Activated naive CD4-positive, alpha-beta T cell treated with anti-CD3 and anti-CD28 coated beads, Interleukin-2, amount 50 U/mL, for 72 hours (primary cell): Measurements from ENCODE around the gene PGM2. TPM values are rescaled to one million over a fixed set of nuclear protein-coding genes. Genes with fewer than 3 reads are reported as not detected.

Source experiments
- ATAC-seq, 2 donors: fragments of 150-1000 bp; cut with Tn5 transposase; 2 replicates each; pipeline ENCODE4 v1.10.0; 2021; ENCODE audit warnings: mild to moderate bottlenecking in 2 of 2, moderate library complexity in 2 of 2
- DNase-seq, 2 donors: peaks; one replicate each; pipeline ENCODE4 v3.0.0; 2021 to 2022; ENCODE audit warnings: low spot score in 2 of 2
- H3K27ac Mint-ChIP-seq, 2 donors: one replicate each; pipeline ENCODE4 v1.8.0; 2022; ENCODE audit warnings: mild to moderate bottlenecking in 2 of 2, mixed read lengths in 2 of 2
- H3K36me3 Mint-ChIP-seq, 2 donors: one replicate each; pipeline ENCODE4 v1.8.0; 2022; ENCODE audit warnings: mixed read lengths in 2 of 2
- H3K9me3 Mint-ChIP-seq, 2 donors: one replicate each; pipeline ENCODE4 v1.8.0; 2022; ENCODE audit warnings: mixed read lengths in 2 of 2
- total RNA-seq, 2 donors: library from RNA; stranded (reverse); gene quantifications; one replicate each; pipeline ENCODE4 v1.2.3, GENCODE V29; 2022

Gene PGM2
- total RNA-seq, 2 donors from 2014 or later = 64.3 to 69.6 TPM

DNA sequence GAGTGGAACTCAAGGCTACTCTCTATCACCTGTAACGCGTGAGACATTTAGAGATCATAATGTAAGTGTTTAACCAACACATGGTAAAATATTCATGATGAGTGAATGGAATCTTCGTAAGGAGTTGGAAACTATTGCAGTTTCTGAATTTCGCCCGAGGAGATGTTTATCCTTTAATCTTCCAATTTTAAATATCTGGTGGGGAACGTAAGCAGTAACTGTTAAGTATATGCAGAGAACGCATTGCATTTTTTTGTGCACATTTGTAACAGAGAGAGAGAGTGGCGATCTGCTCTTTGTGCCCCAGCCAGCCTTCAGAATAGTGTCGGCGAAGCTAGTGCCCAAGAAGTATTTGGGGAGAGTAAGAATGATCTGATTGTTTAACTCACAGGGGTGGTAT lies 9.8 kb downstream of the PGM2 start:
- ATAC-seq (no peak), DNase-seq (no peak)
- peaks cover 13 to 51% of the 10 kb centered on the region in 2 donors for H3K36me3 Mint-ChIP-seq
- no peaks in the 10 kb centered on the region for H3K9me3 Mint-ChIP-seq
- no peak overlapping the region for H3K27ac Mint-ChIP-seq

GRCh38 chr4:37836838-37837440 lies 10.5 kb downstream of the PGM2 start:
- ATAC-seq (peak; percentile 24 to 46), DNase-seq (no peak)
- Mint-ChIP-seq H3K9me3 (no peaks in the 10 kb centered on the region), H3K27ac (peak overlapping the region in 1 of 2 donors; percentile 41), H3K36me3 (peaks cover 6 to 51% of the 10 kb centered on the region in 2 donors)

DNA sequence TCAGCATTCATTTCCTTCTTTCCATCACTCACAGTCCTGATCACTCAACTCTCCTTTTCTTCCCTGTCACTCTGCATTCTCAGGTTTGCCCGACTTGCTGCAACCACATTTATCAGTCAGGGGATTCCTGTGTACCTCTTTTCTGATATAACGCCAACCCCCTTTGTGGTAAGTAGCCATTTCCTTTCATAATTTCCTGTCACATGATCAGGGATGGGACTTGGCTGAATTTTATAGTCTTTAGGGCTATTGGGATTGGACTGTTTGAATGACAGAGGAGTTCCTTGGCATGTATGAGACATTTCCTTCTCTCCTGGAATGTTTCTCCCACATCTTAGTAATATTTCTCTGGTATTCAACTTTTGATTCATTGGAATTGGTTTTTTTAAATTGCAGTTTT lies 11.0 kb downstream of the PGM2 start:
- no peak for DNase-seq
- Mint-ChIP-seq H3K9me3 (no peaks in the 10 kb centered on the region), H3K27ac (peak overlapping the region in 1 of 2 donors; percentile 41), H3K36me3 (peaks cover 5 to 46% of the 10 kb centered on the region in 2 donors)
- ATAC-seq = peak; percentile 44 to 53

DNA sequence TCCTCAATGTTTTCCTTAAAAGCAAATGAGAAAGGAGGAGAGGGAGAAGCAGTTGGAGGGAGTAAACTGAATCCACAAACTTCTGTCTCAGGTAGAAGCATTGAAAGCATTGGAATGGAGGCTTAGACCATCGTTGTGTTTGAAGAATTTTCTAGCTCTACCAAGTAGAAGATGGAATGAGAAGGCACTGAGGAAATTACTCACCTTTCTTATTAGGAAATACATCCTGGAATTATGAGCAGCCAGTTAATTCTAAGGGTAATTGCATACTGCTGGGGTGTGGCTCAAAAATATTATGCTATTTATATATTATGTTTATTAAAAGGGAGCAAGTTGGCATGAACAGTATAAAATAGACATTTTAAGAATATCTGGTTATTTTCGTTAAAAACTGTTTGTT lies 12.9 kb downstream of the PGM2 start:
- Mint-ChIP-seq H3K9me3 (no peaks in the 10 kb centered on the region), H3K27ac (no peak overlapping the region), H3K36me3 (peaks cover 5 to 37% of the 10 kb centered on the region in 2 donors)
- DNase-seq = no peak
- ATAC-seq = no peak

DNA sequence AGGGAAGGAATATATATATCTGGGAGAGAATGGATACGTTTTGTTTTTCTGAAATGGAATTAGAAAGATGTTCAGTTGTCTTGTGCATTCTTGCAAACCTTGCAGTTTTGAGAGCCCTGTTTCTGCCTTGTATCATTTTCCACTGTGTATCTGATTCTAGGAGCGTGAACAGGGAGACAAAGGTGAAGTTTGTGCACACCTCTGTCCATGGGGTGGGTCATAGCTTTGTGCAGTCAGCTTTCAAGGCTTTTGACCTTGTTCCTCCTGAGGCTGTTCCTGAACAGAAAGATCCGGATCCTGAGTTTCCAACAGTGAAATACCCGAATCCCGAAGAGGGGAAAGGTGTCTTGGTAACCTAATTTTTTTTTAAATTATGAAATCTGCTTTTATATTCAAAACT lies 17.7 kb downstream of the PGM2 start:
- no peaks in the 10 kb centered on the region for H3K9me3 Mint-ChIP-seq
- no peak for ATAC-seq
- peaks cover 7 to 20% of the 10 kb centered on the region in 2 donors for H3K36me3 Mint-ChIP-seq
- no peak for DNase-seq
- H3K27ac Mint-ChIP-seq = no peak overlapping the region

- DNase-seq = no peak
- Mint-ChIP-seq H3K36me3 (peaks cover 7 to 20% of the 10 kb centered on the region in 2 donors), H3K9me3 (no peaks in the 10 kb centered on the region), H3K27ac (no peak overlapping the region)
- no peak for ATAC-seq
Observed at GRCh38 chr4:37845201-37845600, 18.7 kb downstream of the PGM2 start.

DNA sequence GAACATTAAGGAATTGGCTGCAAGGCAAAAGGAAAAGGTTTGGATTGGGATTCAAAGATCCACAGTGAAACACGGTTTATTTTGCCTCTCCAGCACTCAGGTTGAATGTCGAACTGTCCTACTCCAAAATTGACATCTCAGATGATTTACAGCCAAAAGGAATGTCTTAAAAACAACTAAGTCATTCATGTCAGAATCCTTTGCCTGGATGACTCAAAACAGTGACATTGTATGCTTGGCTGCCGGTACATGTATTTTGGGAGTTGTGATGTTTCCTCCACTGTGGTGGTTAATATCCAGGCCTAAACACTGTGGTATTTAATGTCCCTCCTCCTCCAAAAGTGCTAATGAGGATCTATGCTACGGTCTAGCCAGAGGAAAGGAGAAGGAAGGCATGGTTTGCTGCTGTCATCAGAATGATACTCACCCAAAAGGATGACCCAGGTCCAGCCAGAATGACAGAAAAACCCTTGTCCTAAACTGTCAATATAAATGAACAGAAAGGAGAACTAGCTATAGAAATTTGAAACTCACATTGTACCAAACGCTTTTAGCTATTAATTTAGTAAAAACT lies 20.9 kb downstream of the PGM2 start:
- no peaks in the 10 kb centered on the region for H3K9me3 Mint-ChIP-seq
- DNase-seq = no peak
- H3K27ac Mint-ChIP-seq = no peak overlapping the region
- peaks cover 7 to 20% of the 10 kb centered on the region in 2 donors for H3K36me3 Mint-ChIP-seq
- no peak for ATAC-seq

- no peak overlapping the region for H3K27ac Mint-ChIP-seq
- ATAC-seq (no peak), DNase-seq (no peak)
- no peaks in the 10 kb centered on the region for H3K9me3 Mint-ChIP-seq
- peaks cover 0 to 18% of the 10 kb centered on the region in 2 donors for H3K36me3 Mint-ChIP-seq
Observed at GRCh38 chr4:37852376-37852775, 25.9 kb downstream of the PGM2 start.

GRCh38 chr4:37858112-37858511 lies 31.6 kb downstream of the PGM2 start:
- Mint-ChIP-seq H3K27ac (no peak overlapping the region), H3K36me3 (peaks cover 0 to 22% of the 10 kb centered on the region in 2 donors), H3K9me3 (no peaks in the 10 kb centered on the region)
- no peak for DNase-seq
- ATAC-seq = no peak

DNA sequence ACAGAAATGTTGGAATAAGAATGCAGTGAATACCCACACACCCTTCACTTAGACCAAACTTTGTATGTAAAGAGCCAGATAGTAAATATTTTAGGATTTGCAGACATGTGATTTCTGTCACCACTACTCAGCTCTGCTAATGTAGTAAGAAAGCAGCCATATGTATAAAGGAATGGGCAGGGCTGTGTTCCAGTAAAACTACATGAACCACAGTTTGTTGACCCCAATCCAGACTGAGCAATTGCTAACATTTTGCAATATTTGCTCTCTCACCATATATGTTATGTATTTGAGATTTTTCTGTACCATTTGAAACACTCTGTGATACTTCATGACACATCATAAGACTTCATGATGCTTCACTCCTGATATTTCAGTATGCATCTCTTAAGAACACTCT lies 32.4 kb downstream of the PGM2 start:
- no peak for DNase-seq
- ATAC-seq = no peak
- Mint-ChIP-seq H3K36me3 (peaks cover 0 to 27% of the 10 kb centered on the region in 2 donors), H3K27ac (no peak overlapping the region), H3K9me3 (no peaks in the 10 kb centered on the region)

- DNase-seq = no peak
- H3K36me3 Mint-ChIP-seq = peaks cover under 1 to 24% of the 10 kb centered on the region in 2 donors
- H3K27ac Mint-ChIP-seq = no peak overlapping the region
- no peak for ATAC-seq
- H3K9me3 Mint-ChIP-seq = no peaks in the 10 kb centered on the region
Observed at GRCh38 chr4:37860266-37860665, 33.8 kb downstream of the PGM2 start.

DNA sequence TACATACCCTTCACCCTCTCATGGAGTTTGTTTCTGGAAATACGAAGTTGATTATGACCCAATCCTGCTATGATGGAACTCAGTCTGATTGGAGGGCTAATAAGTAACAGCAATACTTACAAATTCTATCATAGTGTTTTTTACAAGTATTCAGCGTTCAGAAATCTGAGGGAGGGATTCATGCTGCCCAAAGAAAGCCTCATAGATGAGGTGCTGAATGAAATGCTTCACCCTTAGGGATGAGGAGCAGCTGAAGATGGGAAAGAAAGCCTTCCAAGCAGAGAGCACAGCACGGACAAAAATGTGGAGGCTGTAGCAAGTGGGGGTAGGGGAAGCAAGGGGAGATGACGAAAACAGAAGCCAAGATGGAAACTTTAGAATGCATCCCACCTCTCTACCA lies 36.5 kb downstream of the PGM2 start:
- Mint-ChIP-seq H3K36me3 (peaks cover 18 to 27% of the 10 kb centered on the region in 2 donors), H3K27ac (no peak overlapping the region), H3K9me3 (no peaks in the 10 kb centered on the region)
- ATAC-seq (no peak), DNase-seq (no peak)

GRCh38 chr4:37864786-37865185 lies 38.3 kb downstream of the PGM2 start:
- DNase-seq (no peak), ATAC-seq (no peak)
- H3K27ac Mint-ChIP-seq = no peak overlapping the region
- H3K9me3 Mint-ChIP-seq = no peaks in the 10 kb centered on the region
- peaks cover 14 to 26% of the 10 kb centered on the region in 2 donors for H3K36me3 Mint-ChIP-seq

DNA sequence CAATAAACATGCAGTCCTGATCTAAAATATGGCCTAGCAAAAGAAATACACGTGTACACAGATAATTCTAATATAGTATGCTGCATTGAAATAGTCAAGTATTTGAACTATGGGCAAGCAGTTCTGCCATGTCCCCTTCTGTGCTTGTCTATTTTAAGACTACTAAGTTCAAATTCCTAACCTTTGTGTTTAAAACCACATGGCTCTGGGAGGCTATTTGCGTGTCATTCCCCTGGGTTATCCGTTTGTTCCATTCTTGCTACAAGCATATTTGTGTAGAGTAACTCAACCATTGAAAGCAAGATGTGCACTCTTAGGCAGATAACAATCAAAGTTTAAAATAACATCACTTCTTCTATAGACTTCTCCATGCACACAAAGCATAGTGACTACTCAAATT lies 39.0 kb downstream of the PGM2 start:
- H3K36me3 Mint-ChIP-seq = peaks cover 14 to 26% of the 10 kb centered on the region in 2 donors
- DNase-seq (no peak), ATAC-seq (no peak)
- H3K27ac Mint-ChIP-seq = no peak overlapping the region
- no peaks in the 10 kb centered on the region for H3K9me3 Mint-ChIP-seq

DNA sequence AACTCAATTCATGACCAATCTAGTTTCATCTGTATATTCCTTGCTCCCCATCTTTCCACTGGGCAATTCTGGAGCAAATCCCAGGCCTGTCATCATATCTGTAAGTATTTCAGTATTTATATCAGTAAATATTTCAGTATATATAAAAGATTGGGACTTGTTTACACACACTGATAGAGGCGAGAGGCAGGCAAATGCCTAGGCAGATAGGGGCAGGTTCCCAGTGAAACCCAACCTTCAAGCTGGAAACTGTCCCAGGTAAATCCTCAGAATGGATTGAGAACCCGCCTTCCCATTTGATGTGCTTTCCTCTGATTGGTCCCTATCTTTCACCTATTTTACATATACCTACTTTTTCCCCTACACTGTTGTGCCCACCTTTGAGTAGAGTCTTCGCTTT lies 40.6 kb downstream of the PGM2 start:
- no peak for DNase-seq
- no peaks in the 10 kb centered on the region for H3K9me3 Mint-ChIP-seq
- ATAC-seq = no peak
- H3K36me3 Mint-ChIP-seq = peaks cover 14 to 26% of the 10 kb centered on the region in 2 donors
- peak overlapping the region in 1 of 2 donors; percentile 38 for H3K27ac Mint-ChIP-seq

- no peaks in the 10 kb centered on the region for H3K9me3 Mint-ChIP-seq
- no peak overlapping the region for H3K27ac Mint-ChIP-seq
- no peak for ATAC-seq
- H3K36me3 Mint-ChIP-seq = peaks cover 9 to 26% of the 10 kb centered on the region in 2 donors
- no peak for DNase-seq
Observed at GRCh38 chr4:37868238-37868637, 41.8 kb downstream of the PGM2 start.

GRCh38 chr4:37872310-37872988 lies 46.0 kb downstream of the PGM2 start:
- no peak for DNase-seq
- ATAC-seq = no peak
- Mint-ChIP-seq H3K9me3 (no peaks in the 10 kb centered on the region), H3K36me3 (peaks cover 0 to 13% of the 10 kb centered on the region in 2 donors), H3K27ac (no peak overlapping the region)

GRCh38 chr4:37873386-37873785 lies 46.9 kb downstream of the PGM2 start:
- no peaks in the 10 kb centered on the region for H3K9me3 Mint-ChIP-seq
- peaks cover 0 to 3% of the 10 kb centered on the region in 2 donors for H3K36me3 Mint-ChIP-seq
- no peak overlapping the region for H3K27ac Mint-ChIP-seq

More at GRCh38 chr4:37873386-37873785, 46.9 kb downstream of the PGM2 start:
- DNase-seq = no peak
- peak; percentile 81 to 83 for ATAC-seq
